HEK293 (cell line): ENCODE results near the gene NECTIN2.
A peak's percentile ranks its signal among the peaks of the same experiment; 100 is the strongest.

Source experiments
- GLIS2 ChIP-seq: fragments of 450-650 bp; formaldehyde crosslinking; IDR thresholded peaks from 2 replicates; pipeline ENCODE4 v1.5.1; 2016; ENCODE audit warnings: missing biosample characterization, missing genetic modification characterization
- IKZF3 ChIP-seq: fragments of 450-650 bp; IDR thresholded peaks from 2 replicates; pipeline ENCODE4 v1.5.0; 2018; ENCODE audit warnings: missing biosample characterization, mild to moderate bottlenecking, missing genetic modification characterization, moderate library complexity
- KLF1 ChIP-seq: fragments of 450-650 bp; formaldehyde crosslinking; IDR thresholded peaks from 2 replicates; pipeline ENCODE4 v1.5.1; 2016; ENCODE audit warnings: missing biosample characterization, missing genetic modification characterization
- KLF10 ChIP-seq: fragments of 450-650 bp; IDR thresholded peaks from 2 replicates; pipeline ENCODE4 v1.5.1; 2018; ENCODE audit warnings: missing biosample characterization, mild to moderate bottlenecking, missing genetic modification characterization
- PRDM1 ChIP-seq: fragments of 450-650 bp; formaldehyde crosslinking; IDR thresholded peaks from 2 replicates; pipeline ENCODE4; 2016; ENCODE audit warnings: missing biosample characterization, missing genetic modification characterization
- PRDM6 ChIP-seq: fragments of 450-650 bp; formaldehyde crosslinking; IDR thresholded peaks from 2 replicates; pipeline ENCODE4 v1.5.1; 2017; ENCODE audit warnings: missing biosample characterization, missing genetic modification characterization
- SCRT2 ChIP-seq: fragments of 450-650 bp; formaldehyde crosslinking; IDR thresholded peaks from 2 replicates; pipeline ENCODE4 v1.5.1; 2016; ENCODE audit warnings: missing biosample characterization, missing genetic modification characterization
- SETDB1 ChIP-seq: IDR thresholded peaks from one replicate; pipeline ENCODE4 v1.6.1; 2017; ENCODE audit warnings: mild to moderate bottlenecking, low read length, moderate library complexity, mixed read lengths; ENCODE audit not compliant: insufficient read length
- SP3 ChIP-seq: fragments of 450-650 bp; formaldehyde crosslinking; IDR thresholded peaks from 2 replicates; pipeline ENCODE4 v1.5.1; 2016; ENCODE audit warnings: missing biosample characterization, missing genetic modification characterization
- YY2 ChIP-seq: fragments of 450-650 bp; formaldehyde crosslinking; IDR thresholded peaks from 2 replicates; pipeline ENCODE4 v1.5.1; 2016; ENCODE audit warnings: missing biosample characterization, missing genetic modification characterization
- ZBTB11 ChIP-seq: fragments of 450-650 bp; formaldehyde crosslinking; conservative IDR thresholded peaks from 2 replicates; pipeline ENCODE4 v1.5.1; 2016; ENCODE audit warnings: low read depth, missing biosample characterization, missing genetic modification characterization
- ZBTB20 ChIP-seq: fragments of 450-650 bp; formaldehyde crosslinking; IDR thresholded peaks from 2 replicates; pipeline ENCODE4 v1.5.1; 2016; ENCODE audit warnings: missing biosample characterization, missing genetic modification characterization
- ZBTB21 ChIP-seq: fragments of 450-650 bp; formaldehyde crosslinking; IDR thresholded peaks from 2 replicates; pipeline ENCODE4 v1.5.1; 2017; ENCODE audit warnings: missing biosample characterization, missing genetic modification characterization
- ZEB2 ChIP-seq: fragments of 450-650 bp; formaldehyde crosslinking; IDR thresholded peaks from 2 replicates; pipeline ENCODE4 v1.5.1; 2016; ENCODE audit warnings: missing biosample characterization, missing genetic modification characterization
- ZNF10 ChIP-seq: fragments of 450-650 bp; formaldehyde crosslinking; IDR thresholded peaks from 2 replicates; pipeline ENCODE4 v1.5.1; 2017; ENCODE audit warnings: missing biosample characterization, missing genetic modification characterization
- ZNF24 ChIP-seq: fragments of 450-650 bp; formaldehyde crosslinking; IDR thresholded peaks from 2 replicates; pipeline ENCODE4 v1.5.1; 2016; ENCODE audit warnings: missing biosample characterization, missing genetic modification characterization
- ZNF335 ChIP-seq: fragments of 450-650 bp; formaldehyde crosslinking; conservative IDR thresholded peaks from 2 replicates; pipeline ENCODE4 v1.5.1; 2016; ENCODE audit warnings: missing biosample characterization, missing genetic modification characterization
- ZNF341 ChIP-seq: fragments of 450-650 bp; formaldehyde crosslinking; IDR thresholded peaks from 2 replicates; pipeline ENCODE4; 2016; ENCODE audit warnings: low read depth, missing biosample characterization, missing genetic modification characterization
- ZNF37A ChIP-seq: fragments of 450-650 bp; IDR thresholded peaks from 2 replicates; pipeline ENCODE4 v1.5.1; 2018; ENCODE audit warnings: missing biosample characterization, missing genetic modification characterization
- ZNF394 ChIP-seq: fragments of 450-650 bp; formaldehyde crosslinking; IDR thresholded peaks from 2 replicates; pipeline ENCODE4 v1.5.1; 2016; ENCODE audit warnings: missing biosample characterization, missing genetic modification characterization, mild to moderate bottlenecking, moderate library complexity, borderline replicate concordance
- ZNF416 ChIP-seq: fragments of 450-650 bp; formaldehyde crosslinking; IDR thresholded peaks from 2 replicates; pipeline ENCODE4 v1.5.1; 2016; ENCODE audit warnings: missing biosample characterization, missing genetic modification characterization
- ZNF433 ChIP-seq: fragments of 450-650 bp; formaldehyde crosslinking; IDR thresholded peaks from 2 replicates; pipeline ENCODE4 v1.5.1; 2016; ENCODE audit warnings: missing biosample characterization, missing genetic modification characterization, low read depth
- ZNF510 ChIP-seq: fragments of 450-650 bp; formaldehyde crosslinking; IDR thresholded peaks from 2 replicates; pipeline ENCODE4 v1.5.1; 2018; ENCODE audit warnings: mild to moderate bottlenecking, missing genetic modification characterization, missing biosample characterization; ENCODE audit not compliant: insufficient replicate concordance
- ZNF544 ChIP-seq: fragments of 450-650 bp; formaldehyde crosslinking; IDR thresholded peaks from 2 replicates; pipeline ENCODE4 v1.5.0; 2017; ENCODE audit warnings: missing biosample characterization, missing genetic modification characterization
- ZNF560 ChIP-seq: fragments of 450-650 bp; formaldehyde crosslinking; IDR thresholded peaks from 2 replicates; pipeline ENCODE4 v1.5.1; 2017; ENCODE audit warnings: missing biosample characterization, missing genetic modification characterization, borderline replicate concordance
- ZNF585B ChIP-seq: fragments of 450-650 bp; formaldehyde crosslinking; IDR thresholded peaks from 2 replicates; pipeline ENCODE4 v1.5.1; 2016; ENCODE audit warnings: missing biosample characterization, missing genetic modification characterization
- ZNF629 ChIP-seq: fragments of 450-650 bp; formaldehyde crosslinking; IDR thresholded peaks from 2 replicates; pipeline ENCODE4 v1.5.1; 2017; ENCODE audit warnings: missing biosample characterization, missing genetic modification characterization
- ZNF658 ChIP-seq: fragments of 450-650 bp; formaldehyde crosslinking; IDR thresholded peaks from 2 replicates; pipeline ENCODE4; 2016; ENCODE audit warnings: missing biosample characterization, missing genetic modification characterization
- ZNF660 ChIP-seq: fragments of 450-650 bp; IDR thresholded peaks from 2 replicates; pipeline ENCODE4 v1.5.1; 2018; ENCODE audit warnings: missing biosample characterization, mild to moderate bottlenecking, missing genetic modification characterization
- ZNF670 ChIP-seq: fragments of 450-650 bp; formaldehyde crosslinking; IDR thresholded peaks from 2 replicates; pipeline ENCODE4 v1.5.1; 2016; ENCODE audit warnings: missing biosample characterization, missing genetic modification characterization, low read depth
- ZNF692 ChIP-seq: fragments of 450-650 bp; formaldehyde crosslinking; IDR thresholded peaks from 2 replicates; pipeline ENCODE4 v1.5.1; 2016; ENCODE audit warnings: missing biosample characterization, missing genetic modification characterization
- ZNF76 ChIP-seq: fragments of 450-650 bp; formaldehyde crosslinking; IDR thresholded peaks from 2 replicates; pipeline ENCODE4; 2016; ENCODE audit warnings: low read depth, missing biosample characterization, missing genetic modification characterization, borderline replicate concordance
- ZNF791 ChIP-seq: fragments of 450-650 bp; formaldehyde crosslinking; IDR thresholded peaks from 2 replicates; pipeline ENCODE4 v1.5.1; 2016; ENCODE audit warnings: missing biosample characterization, missing genetic modification characterization
- ZNF843 ChIP-seq: fragments of 450-650 bp; formaldehyde crosslinking; IDR thresholded peaks from 2 replicates; pipeline ENCODE4 v1.5.1; 2016; ENCODE audit warnings: missing biosample characterization, missing genetic modification characterization
- TF ChIP-seq, protein P1 (sequence below): fragments of 450-650 bp; formaldehyde crosslinking; IDR thresholded peaks from 2 replicates; pipeline ENCODE4 v1.5.1; 2016; ENCODE audit warnings: missing biosample characterization, missing genetic modification characterization

Gene NECTIN2

DNA sequence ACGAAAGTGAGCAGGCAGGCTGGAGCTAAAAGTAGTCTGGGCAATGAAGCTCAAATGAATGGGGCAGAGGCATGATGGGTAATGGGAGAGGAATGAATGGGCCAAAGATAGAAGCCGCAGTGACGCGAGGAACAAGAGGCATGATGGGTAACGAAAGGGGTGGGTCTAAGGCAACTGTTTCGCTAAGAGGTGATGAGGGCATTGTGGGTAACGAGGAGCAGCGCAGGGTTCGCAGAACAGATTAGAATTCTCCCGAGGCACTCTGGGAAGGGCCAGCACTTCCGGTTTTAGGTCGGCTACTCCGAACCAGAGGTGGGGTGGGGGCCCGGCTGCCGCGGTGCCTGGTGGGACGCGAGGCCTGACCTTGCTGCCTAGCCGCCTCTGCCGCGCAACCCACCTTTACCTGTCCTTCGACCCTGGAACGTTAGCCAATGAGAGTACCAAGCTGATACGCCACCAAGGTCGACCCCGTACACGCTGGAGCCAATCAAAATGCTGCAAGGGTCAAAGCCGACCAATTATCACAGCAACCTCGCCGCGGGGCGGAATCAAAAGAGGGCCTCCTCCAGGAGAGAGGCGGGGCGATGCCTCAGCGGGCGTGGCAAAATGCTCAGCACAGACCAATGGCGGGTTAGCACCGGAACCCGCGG, 44.4 kb downstream of the NECTIN2 start (continued):
- TF ChIP-seq, protein P1, sequence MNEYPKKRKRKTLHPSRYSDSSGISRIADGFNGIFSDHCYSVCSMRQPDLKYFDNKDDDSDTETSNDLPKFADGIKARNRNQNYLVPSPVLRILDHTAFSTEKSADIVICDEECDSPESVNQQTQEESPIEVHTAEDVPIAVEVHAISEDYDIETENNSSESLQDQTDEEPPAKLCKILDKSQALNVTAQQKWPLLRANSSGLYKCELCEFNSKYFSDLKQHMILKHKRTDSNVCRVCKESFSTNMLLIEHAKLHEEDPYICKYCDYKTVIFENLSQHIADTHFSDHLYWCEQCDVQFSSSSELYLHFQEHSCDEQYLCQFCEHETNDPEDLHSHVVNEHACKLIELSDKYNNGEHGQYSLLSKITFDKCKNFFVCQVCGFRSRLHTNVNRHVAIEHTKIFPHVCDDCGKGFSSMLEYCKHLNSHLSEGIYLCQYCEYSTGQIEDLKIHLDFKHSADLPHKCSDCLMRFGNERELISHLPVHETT (tag by site-specific recombination), result peak; percentile 75; the same call in 1 of the 2 replicates
- TF ChIP-seq ZNF37A (tag by site-specific recombination) (no peak), ZNF10 (no peak; the same call in 1 of the 2 replicates), ZNF416 (tag by site-specific recombination) (no peak), KLF10 (tag by site-specific recombination) (peak; percentile 87), ZNF560 (tag by site-specific recombination) (no peak), SP3 (peak; percentile 97), ZNF791 (tag by site-specific recombination) (no peak), ZNF394 (tag by site-specific recombination) (peak; percentile 91), ZEB2 (tag by site-specific recombination) (peak; percentile 83; the same call in 1 of the 2 replicates), ZNF335 (tag by site-specific recombination) (peak; percentile 96), ZNF510 (no peak), ZNF660 (peak; percentile 66), ZNF692 (tag by site-specific recombination) (peak; percentile 85; the same call in 1 of the 2 replicates), ZNF629 (peak; percentile 86), SETDB1 (peak; percentile 44), ZBTB20 (peak; percentile 59; the same call in 1 of the 2 replicates), PRDM6 (tag by site-specific recombination) (no peak), PRDM1 (peak; percentile 97; the same call in 1 of the 2 replicates), KLF1 (tag by site-specific recombination) (peak; percentile 71), GLIS2 (tag by site-specific recombination) (peak; percentile 48), ZNF24 (tag by site-specific recombination) (peak; percentile 91), IKZF3 (tag by site-specific recombination) (no peak), ZNF843 (tag by site-specific recombination) (0 out of 2 replicates have a peak, but pooled peaks have one; percentile 44), ZBTB11 (tag by site-specific recombination) (peak; percentile 79), ZNF670 (tag by site-specific recombination) (no peak), ZNF544 (tag by site-specific recombination) (no peak), ZNF433 (tag by site-specific recombination) (no peak), ZBTB21 (tag by site-specific recombination) (peak; percentile 84), ZNF658 (tag by site-specific recombination) (no peak), YY2 (tag by site-specific recombination) (peak; percentile 80), ZNF585B (tag by site-specific recombination) (no peak), SCRT2 (no peak), ZNF76 (tag by site-specific recombination) (peak; percentile 100), ZNF341 (tag by site-specific recombination) (no peak)
